ENCODE measurements around the gene EXOC2. TPM values are rescaled to one million over a fixed set of nuclear protein-coding genes. Genes with fewer than 3 reads are reported as not detected.
"Not testable (repeated sequence)": the region's sequence is repeated elsewhere in the genome, so short reads cannot be mapped to it uniquely, and the experiment has no call there.

EXOC2 gene
- total RNA-seq, 2 donors from 2014 or later, result 17.2 to 24.1 TPM

DNA sequence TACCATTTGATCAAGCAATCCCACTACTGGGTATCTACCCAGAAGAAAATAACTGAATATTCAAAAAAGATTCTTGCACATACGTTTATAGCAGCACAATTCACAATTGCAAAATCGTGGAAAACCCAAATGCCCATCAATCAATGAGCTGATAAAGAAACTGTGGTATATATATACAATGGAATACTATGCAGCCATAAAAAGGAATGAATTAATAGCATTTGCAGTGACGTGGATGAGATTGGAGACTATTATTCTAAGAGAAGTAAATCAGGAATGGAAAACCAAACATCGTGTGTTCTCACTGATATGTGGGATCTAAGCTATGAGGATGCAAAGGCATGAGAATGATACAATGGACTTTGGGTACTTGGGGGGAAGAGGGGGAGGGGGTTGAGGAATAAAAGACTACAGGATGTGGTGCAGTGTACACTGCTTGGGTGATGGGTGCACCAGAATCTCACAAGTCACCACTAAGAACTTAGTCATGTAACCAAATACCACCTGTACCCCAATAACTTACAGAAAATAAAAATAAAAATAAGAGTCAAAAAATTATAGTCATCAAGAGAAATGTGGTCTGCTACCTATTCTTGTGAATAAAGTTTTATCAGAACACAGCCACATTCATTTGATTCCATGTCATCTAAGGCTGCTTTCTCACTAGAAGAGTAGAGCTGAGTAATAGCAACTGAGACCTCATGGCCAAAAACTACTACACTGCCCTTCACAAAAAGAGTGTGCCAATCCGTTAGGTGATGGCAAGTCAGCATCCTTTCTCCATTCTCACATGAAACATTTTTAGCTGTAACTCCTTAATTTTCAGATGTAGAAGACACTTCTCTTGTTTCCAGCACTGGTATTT lies 27.3 kb downstream of the EXOC2 start:
- TF ChIP-seq, protein P1, sequence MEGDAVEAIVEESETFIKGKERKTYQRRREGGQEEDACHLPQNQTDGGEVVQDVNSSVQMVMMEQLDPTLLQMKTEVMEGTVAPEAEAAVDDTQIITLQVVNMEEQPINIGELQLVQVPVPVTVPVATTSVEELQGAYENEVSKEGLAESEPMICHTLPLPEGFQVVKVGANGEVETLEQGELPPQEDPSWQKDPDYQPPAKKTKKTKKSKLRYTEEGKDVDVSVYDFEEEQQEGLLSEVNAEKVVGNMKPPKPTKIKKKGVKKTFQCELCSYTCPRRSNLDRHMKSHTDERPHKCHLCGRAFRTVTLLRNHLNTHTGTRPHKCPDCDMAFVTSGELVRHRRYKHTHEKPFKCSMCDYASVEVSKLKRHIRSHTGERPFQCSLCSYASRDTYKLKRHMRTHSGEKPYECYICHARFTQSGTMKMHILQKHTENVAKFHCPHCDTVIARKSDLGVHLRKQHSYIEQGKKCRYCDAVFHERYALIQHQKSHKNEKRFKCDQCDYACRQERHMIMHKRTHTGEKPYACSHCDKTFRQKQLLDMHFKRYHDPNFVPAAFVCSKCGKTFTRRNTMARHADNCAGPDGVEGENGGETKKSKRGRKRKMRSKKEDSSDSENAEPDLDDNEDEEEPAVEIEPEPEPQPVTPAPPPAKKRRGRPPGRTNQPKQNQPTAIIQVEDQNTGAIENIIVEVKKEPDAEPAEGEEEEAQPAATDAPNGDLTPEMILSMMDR (IDR thresholded peaks at IDR 0.05), result no peak
- H3K27me3 ChIP-seq (replicated peaks; ENCODE audit: insufficient read depth), result no peaks in the 10 kb centered on the region
- H3K4me1 ChIP-seq (ENCODE audit: control insufficient read depth in 1 of 2, low read depth in 2 of 2), result no peaks in the 10 kb centered on the region
- ATAC-seq (ENCODE audit: insufficient number of reproducible peaks, low FRiP score, low read depth) (no peak), DNase-seq (ENCODE audit: low spot score) (no peak)
- H3K9me3 ChIP-seq, result no peaks in the 10 kb centered on the region
- H3K36me3 ChIP-seq, result no peaks in the 10 kb centered on the region
- H3K4me3 ChIP-seq, result no peak overlapping the region
- no peak overlapping the region for H3K27ac ChIP-seq

DNA sequence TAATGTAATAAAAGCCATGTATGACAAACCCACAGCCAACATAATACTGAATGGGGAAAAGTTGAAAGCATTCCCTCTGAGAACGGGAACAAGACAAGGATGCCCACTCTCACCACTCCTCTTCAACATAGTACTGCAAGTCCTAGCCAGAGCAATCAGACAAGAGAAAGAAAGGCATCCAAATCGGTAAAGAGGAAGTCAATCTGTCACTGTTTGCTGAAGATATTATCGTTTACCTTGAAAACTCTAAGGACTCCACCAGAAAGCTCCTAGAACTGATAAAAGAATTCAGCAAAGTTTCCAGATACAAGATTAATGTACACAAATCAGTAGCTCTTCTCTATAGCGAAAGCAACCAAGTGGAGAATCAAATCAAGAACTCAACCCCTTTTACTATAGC lies 29.2 kb downstream of the EXOC2 start:
- not testable (repeated sequence) for H3K4me1 ChIP-seq (ENCODE audit: control insufficient read depth in 1 of 2, low read depth in 2 of 2); DNase-seq (ENCODE audit: low spot score); H3K36me3 ChIP-seq; H3K9me3 ChIP-seq; H3K27ac ChIP-seq; H3K27me3 ChIP-seq (replicated peaks; ENCODE audit: insufficient read depth); H3K4me3 ChIP-seq; ATAC-seq (ENCODE audit: insufficient number of reproducible peaks, low FRiP score, low read depth)

DNA sequence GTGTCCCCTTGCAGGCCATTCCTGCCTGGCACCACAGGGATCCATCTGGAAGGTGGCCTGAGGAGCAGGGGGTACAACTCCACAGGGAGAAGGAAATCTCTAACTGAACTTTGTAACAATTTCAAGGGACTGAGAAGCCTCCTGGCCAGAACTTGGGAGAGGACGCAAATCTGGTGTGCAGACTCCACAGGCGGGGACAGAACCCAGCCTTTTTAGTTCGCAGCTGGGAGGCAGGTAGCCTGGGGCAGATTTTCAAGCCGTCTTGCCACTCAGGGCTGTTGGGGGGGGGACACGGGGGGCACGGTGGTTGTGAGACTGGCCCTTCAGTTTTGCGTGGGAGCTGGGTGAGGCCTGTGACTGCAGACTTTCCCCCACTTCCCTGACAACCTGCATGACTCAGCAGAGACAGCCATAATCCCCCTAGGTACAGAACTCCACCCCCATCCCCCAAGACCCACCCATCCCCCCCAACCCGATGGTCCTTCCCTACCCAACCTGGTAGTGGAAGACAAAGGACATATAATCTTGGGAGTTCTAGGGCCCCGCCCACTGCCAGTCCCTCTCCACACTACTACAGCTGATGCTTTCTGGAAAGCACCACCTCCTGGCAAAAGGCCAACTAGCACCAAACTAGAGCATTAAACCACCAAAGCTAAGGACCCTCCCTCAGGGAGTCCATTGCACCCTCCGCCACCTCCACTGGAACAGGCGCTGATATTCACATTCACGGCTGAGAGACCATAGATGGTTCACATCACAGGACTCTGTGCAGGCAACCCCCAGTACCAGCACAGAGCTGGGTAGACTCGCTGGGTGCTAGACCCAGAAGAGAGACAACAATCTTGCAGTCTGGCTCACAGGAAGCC lies 33.0 kb downstream of the EXOC2 start:
- ATAC-seq (ENCODE audit: insufficient number of reproducible peaks, low FRiP score, low read depth), result no peak
- Histone ChIP-seq H3K4me3 (no peak overlapping the region), H3K4me1 (ENCODE audit: control insufficient read depth in 1 of 2, low read depth in 2 of 2) (peaks cover 7 to 14% of the 10 kb centered on the region in 2 donors), H3K36me3 (peaks cover 5% of the 10 kb centered on the region), H3K27ac (no peak overlapping the region), H3K9me3 (no peaks in the 10 kb centered on the region), H3K27me3 (replicated peaks; ENCODE audit: insufficient read depth) (no peaks in the 10 kb centered on the region)
- TF ChIP-seq, protein P1 (IDR thresholded peaks at IDR 0.05), result no peak
- DNase-seq (ENCODE audit: low spot score), result no peak

DNA sequence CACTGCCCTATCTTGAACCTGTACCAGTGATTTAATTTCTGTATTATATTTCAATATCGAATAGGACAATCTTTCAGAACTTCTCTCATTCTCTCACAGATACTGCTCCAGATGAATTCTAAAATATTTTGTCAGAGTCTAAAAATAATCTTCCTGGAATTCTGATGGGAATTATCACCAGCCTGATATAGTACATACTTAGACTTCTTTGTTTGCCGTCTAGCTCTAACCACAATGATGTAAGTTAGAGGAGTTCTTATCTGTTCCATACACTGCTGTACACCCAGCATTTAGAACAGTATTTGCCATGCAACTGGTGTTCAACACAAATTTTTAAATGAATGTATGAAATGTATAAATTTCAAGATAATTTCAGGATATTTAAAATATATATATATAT lies 34.7 kb downstream of the EXOC2 start:
- Histone ChIP-seq H3K4me1 (ENCODE audit: control insufficient read depth in 1 of 2, low read depth in 2 of 2) (peaks cover 7 to 14% of the 10 kb centered on the region in 2 donors), H3K4me3 (no peak overlapping the region), H3K27ac (no peak overlapping the region), H3K9me3 (no peaks in the 10 kb centered on the region), H3K27me3 (replicated peaks; ENCODE audit: insufficient read depth) (no peaks in the 10 kb centered on the region), H3K36me3 (peaks cover 5% of the 10 kb centered on the region)
- TF ChIP-seq, protein P1 (IDR thresholded peaks at IDR 0.05), result no peak
- DNase-seq (ENCODE audit: low spot score) (no peak), ATAC-seq (ENCODE audit: insufficient number of reproducible peaks, low FRiP score, low read depth) (no peak)

DNA sequence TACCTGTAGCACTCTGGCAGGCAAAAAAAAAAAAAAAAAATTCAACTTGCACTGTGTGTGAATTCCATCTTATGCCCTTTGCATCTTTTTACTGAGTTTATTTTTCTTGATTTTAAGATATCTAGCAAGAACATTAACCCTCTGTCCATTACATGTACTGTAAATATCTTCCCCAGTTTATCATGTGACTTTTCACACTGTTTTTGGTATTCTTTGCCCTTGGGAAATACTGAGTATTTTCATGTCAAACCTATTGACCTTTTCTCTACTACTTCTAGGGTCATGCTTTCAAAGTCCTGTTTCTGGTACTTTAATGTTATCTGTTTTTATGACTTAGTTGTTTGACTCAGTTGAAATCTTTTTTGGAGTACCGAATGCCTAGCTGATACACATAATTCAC lies 35.2 kb downstream of the EXOC2 start:
- ATAC-seq (ENCODE audit: insufficient number of reproducible peaks, low FRiP score, low read depth), result no peak
- Histone ChIP-seq H3K36me3 (peaks cover 5% of the 10 kb centered on the region), H3K9me3 (no peaks in the 10 kb centered on the region), H3K27me3 (replicated peaks; ENCODE audit: insufficient read depth) (no peaks in the 10 kb centered on the region), H3K4me1 (ENCODE audit: control insufficient read depth in 1 of 2, low read depth in 2 of 2) (peaks cover 7 to 14% of the 10 kb centered on the region in 2 donors), H3K4me3 (no peak overlapping the region), H3K27ac (no peak overlapping the region)
- TF ChIP-seq, protein P1 (IDR thresholded peaks at IDR 0.05), result no peak
- no peak for DNase-seq (ENCODE audit: low spot score)
